IMR-90 (cell line): ENCODE data around the gene LTBP1. TPM values are rescaled to one million over a fixed set of nuclear protein-coding genes. Genes with fewer than 3 reads are reported as not detected.

ENCODE experiments used
- ATAC-seq: fragments of 200-7000 bp; cut with Tn5 transposase; 2 replicates; pipeline ENCODE4 v1.9.1; 2020; ENCODE audit warnings: low read depth, mild to moderate bottlenecking, moderate library complexity
- BruUV-seq: library from RNA; stranded (reverse); fragments of 400-500 nt; replicated peaks from 2 replicates; lab custom pipeline; 2021; lab: Mats Ljungman, UMichigan
- CTCF ChIA-PET: fragments of 300-600 bp; formaldehyde crosslinking; extraction: SDS; loops from one replicate; lab custom pipeline; 2021; ENCODE audit warnings: antibody characterized with exemption; lab: Yijun Ruan, JAX
- POLR2A ChIA-PET: fragments of 300-600 bp; sonication (Branson Sonifier 250); formaldehyde crosslinking; loops from one replicate; lab custom pipeline; 2022; ENCODE audit warnings: antibody characterized with exemption; ENCODE audit not compliant: unreplicated experiment; lab: Charles Lee
- DNase-seq: peaks from one replicate; pipeline ENCODE4 v3.0.0; 2013
- H2AFZ ChIP-seq: replicated peaks from 2 replicates; pipeline ENCODE3; 2013; ENCODE audit warnings: low read length, mild to moderate bottlenecking; ENCODE audit not compliant: poor library complexity
- H2AK5ac ChIP-seq: 2 replicates; pipeline ENCODE4 v1.6.1; 2013; ENCODE audit warnings: low read depth, low read length, inconsistent platforms
- H2AK9ac ChIP-seq: replicated peaks from 2 replicates; pipeline ENCODE3; 2013; ENCODE audit warnings: mild to moderate bottlenecking, low read depth, low read length, moderate library complexity; ENCODE audit not compliant: poor library complexity
- H2BK120ac ChIP-seq: 2 replicates; pipeline ENCODE4 v1.6.1; 2013; ENCODE audit warnings: low read depth, low read length, inconsistent platforms
- H2BK15ac ChIP-seq: 3 replicates; pipeline ENCODE4 v1.6.1; 2013; ENCODE audit warnings: low read depth, low read length, inconsistent platforms
- H2BK20ac ChIP-seq: 2 replicates; pipeline ENCODE4 v1.6.1; 2013; ENCODE audit warnings: low read depth, mild to moderate bottlenecking, inconsistent platforms, low read length, moderate library complexity
- H2BK5ac ChIP-seq: 2 replicates; pipeline ENCODE4 v1.6.1; 2013; ENCODE audit warnings: mild to moderate bottlenecking, low read depth, low read length, inconsistent platforms; ENCODE audit not compliant: poor library complexity, severe bottlenecking
- H3K14ac ChIP-seq: replicated peaks from 2 replicates; pipeline ENCODE4 v1.6.1; 2013; ENCODE audit warnings: low read depth, low read length, inconsistent platforms
- H3K18ac ChIP-seq: 2 replicates; pipeline ENCODE4 v1.6.1; 2013; ENCODE audit warnings: low read depth, low read length, control low read depth
- H3K23ac ChIP-seq: 2 replicates; pipeline ENCODE4 v1.6.1; 2013; ENCODE audit warnings: low read depth, low read length, inconsistent platforms
- H3K27ac ChIP-seq: 2 replicates; pipeline ENCODE4 v1.5.1; 2013; ENCODE audit warnings: mild to moderate bottlenecking, control low read depth, low read length; ENCODE audit not compliant: insufficient read depth
- H3K27me3 ChIP-seq: 2 replicates; pipeline ENCODE4 v1.6.1; 2013; ENCODE audit warnings: low read length; ENCODE audit not compliant: control insufficient read depth, insufficient read depth
- H3K36me3 ChIP-seq: 2 replicates; pipeline ENCODE4 v1.6.1; 2013; ENCODE audit warnings: low read length, mixed read lengths; ENCODE audit not compliant: control insufficient read depth, insufficient read depth
- H3K4ac ChIP-seq: 2 replicates; pipeline ENCODE4 v1.6.1; 2013; ENCODE audit warnings: low read depth, low read length, inconsistent platforms
- H3K4me1 ChIP-seq: 2 replicates; pipeline ENCODE4 v1.6.1; 2013; ENCODE audit warnings: low read length, mixed read lengths; ENCODE audit not compliant: control insufficient read depth, insufficient read depth
- H3K4me2 ChIP-seq: 2 replicates; pipeline ENCODE4 v1.6.1; 2013; ENCODE audit warnings: low read depth, mild to moderate bottlenecking, control low read depth, low read length, moderate library complexity
- H3K4me3 ChIP-seq: 2 replicates; pipeline ENCODE4 v1.5.1; 2013; ENCODE audit warnings: low read depth, mild to moderate bottlenecking, control low read depth, low read length, moderate library complexity; ENCODE audit not compliant: insufficient read depth
- H3K56ac ChIP-seq: 2 replicates; pipeline ENCODE4 v1.6.1; 2013; ENCODE audit warnings: low read length, inconsistent platforms; ENCODE audit not compliant: insufficient read depth; ENCODE audit errors: extremely low read depth
- H3K79me1 ChIP-seq, 2 experiments: 2 replicates each; pipeline ENCODE4 v1.6.1; 2013; ENCODE audit warnings: low read length in 2 of 2, inconsistent platforms in 1 of 2, low read depth in 1 of 2
- H3K9ac ChIP-seq: 2 replicates; pipeline ENCODE4 v1.6.1; 2013; ENCODE audit warnings: low read depth, low read length, control low read depth
- H3K9me1 ChIP-seq: 2 replicates; pipeline ENCODE4 v1.6.1; 2013; ENCODE audit warnings: low read length, inconsistent platforms; ENCODE audit not compliant: insufficient read depth
- H3K9me3 ChIP-seq: 2 replicates; pipeline ENCODE4 v1.6.1; 2013; ENCODE audit warnings: low read length; ENCODE audit not compliant: control insufficient read depth, insufficient read depth
- H4K20me1 ChIP-seq: 2 replicates; pipeline ENCODE4 v1.6.1; 2013; ENCODE audit warnings: low read length, inconsistent platforms; ENCODE audit not compliant: insufficient read depth
- H4K5ac ChIP-seq: 2 replicates; pipeline ENCODE4 v1.6.1; 2013; ENCODE audit warnings: mild to moderate bottlenecking, low read depth, low read length, control low read depth
- H4K8ac ChIP-seq, 2 experiments: 2 replicates each; pipeline ENCODE4 v1.6.1; 2013; ENCODE audit warnings: low read depth in 2 of 2, low read length in 2 of 2, control low read depth in 1 of 2, inconsistent platforms in 1 of 2
- H4K91ac ChIP-seq: 2 replicates; pipeline ENCODE4 v1.6.1; 2013; ENCODE audit warnings: low read depth, low read length, inconsistent platforms; ENCODE audit not compliant: insufficient read depth
- CEBPB ChIP-seq: IDR thresholded peaks from 2 replicates; pipeline ENCODE4 v1.6.1; 2012; ENCODE audit warnings: low read depth, low read length, improper control_type of control experiment
- FOS ChIP-seq: fragments of 150-350 bp; IDR thresholded peaks from 2 replicates; pipeline ENCODE4 v1.6.1; 2016; ENCODE audit warnings: low read depth, low read length
- MAFK ChIP-seq: IDR thresholded peaks from 2 replicates; pipeline ENCODE4 v1.6.1; 2012; ENCODE audit warnings: low read depth, low read length, improper control_type of control experiment
- MAZ ChIP-seq: IDR thresholded peaks from 2 replicates; pipeline ENCODE4 v1.6.1; 2012; ENCODE audit warnings: low read depth, mild to moderate bottlenecking, low read length, improper control_type of control experiment, moderate library complexity, borderline replicate concordance
- RAD21 ChIP-seq: IDR thresholded peaks from 2 replicates; pipeline ENCODE4 v1.6.1; 2012; ENCODE audit warnings: low read length, improper control_type of control experiment
- RCOR1 ChIP-seq: IDR thresholded peaks from 2 replicates; pipeline ENCODE4 v1.6.1; 2012; ENCODE audit warnings: mild to moderate bottlenecking, low read length, improper control_type of control experiment; ENCODE audit not compliant: insufficient replicate concordance
- RFX5 ChIP-seq: IDR thresholded peaks from 2 replicates; pipeline ENCODE4 v1.8.0; 2012; ENCODE audit warnings: low read depth, mild to moderate bottlenecking, low read length, moderate library complexity
- SMC3 ChIP-seq: fragments of 150-350 bp; IDR thresholded peaks from 2 replicates; pipeline ENCODE4 v1.6.1; 2016; ENCODE audit warnings: low read depth, mild to moderate bottlenecking, antibody characterized with exemption, low read length, moderate library complexity
- WGBS, 2 experiments: methylation state at CpG; one replicate each; pipeline versions ENCODE4 v1.1.5 to v1.1.7; 2013; ENCODE audit warnings: missing lambda C conversion rate in 2 of 2; ENCODE audit not compliant: insufficient read length in 1 of 2; ENCODE audit errors: extremely low coverage in 2 of 2; 5-methylcytosine and 5-hydroxymethylcytosine counted together
- dilution Hi-C: fragments of 300-500 bp; cut with HindIII; formaldehyde crosslinking; loops from one replicate; pipeline ENCODE4 v1.14.3; 2018; ENCODE audit warnings: low sequenced_read_pairs; ENCODE audit not compliant: unreplicated experiment
- in situ Hi-C: fragments of 300-500 bp; cut with MboI; formaldehyde crosslinking; loops from 3 replicates; pipeline ENCODE4 v1.14.3; 2019; ENCODE audit warnings: low sequenced_read_pairs, inconsistent platforms, mixed read lengths
- intact Hi-C: fragments of 100-400 bp; cut with micrococcal nuclease; formaldehyde crosslinking; loops from 2 replicates; pipeline ENCODE4 v1.10.0; 2022
- polyA plus RNA-seq, 3 experiments: library from polyadenylated mRNA; depleted of rRNA; stranded (reverse); fragments of >200 nt; gene quantifications; 2 replicates each; pipeline ENCODE4 v1.2.3, GENCODE V29; 2012; ENCODE audit warnings: low replicate concordance in 1 of 3
- total RNA-seq: library from RNA; depleted of rRNA; stranded (reverse); fragments of >200 nt; gene quantifications from 2 replicates; pipeline ENCODE4 v1.2.3, GENCODE V29; 2012
- TF ChIP-seq, protein P1 (sequence below): fragments of 150-350 bp; IDR thresholded peaks from 2 replicates; pipeline ENCODE4 v1.6.1; 2017; ENCODE audit warnings: mild to moderate bottlenecking, antibody characterized with exemption, low read length, low read depth

LTBP1 gene
- total and polyA plus RNA-seq, 2 of the 4 experiments (the other 2 are of a cell fraction): 235 to 326 TPM

DNA sequence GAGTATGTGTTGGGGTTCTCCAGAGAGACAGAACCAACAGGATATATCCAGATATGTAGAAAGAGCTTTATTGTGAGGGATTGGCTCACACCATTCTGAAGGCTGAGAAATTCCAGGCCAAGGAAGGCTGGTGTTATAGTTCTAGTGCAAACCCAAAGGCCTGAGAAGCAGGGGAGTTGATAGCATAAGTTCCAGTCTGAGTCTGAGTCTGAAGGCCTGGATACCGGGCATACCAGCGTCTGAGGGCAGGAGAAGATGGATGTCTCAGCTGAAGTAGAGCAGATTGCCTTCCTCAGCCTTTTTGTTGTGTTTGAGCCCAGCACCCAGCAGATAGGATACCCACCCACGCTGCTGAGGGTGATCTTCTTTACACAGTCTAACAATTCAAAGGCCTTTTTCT is 318.0 kb downstream of the LTBP1 start:
- no TSS peak for BruUV-seq
- in situ Hi-C loops (loop anchor here (10.0 to 25.0 kb wide), 2 partner anchors 227 to 480 kb away; no protein-coding TSS in a partner anchor), dilution Hi-C loops (no loop called here), intact Hi-C loops (no loop called here)
- H3K18ac ChIP-seq: no peak overlapping the region
- peak overlapping the region in 1 of 2 experiments; percentile 58; a peak in 2 of 4 replicates for H4K8ac ChIP-seq
- H3K9me1 ChIP-seq: peaks cover 13% of the 10 kb centered on the region
- peaks cover 6% of the 10 kb centered on the region for H3K9me3 ChIP-seq
- no peak for DNase-seq
- no peak overlapping the region for H3K56ac ChIP-seq
- H3K4me2 ChIP-seq: no peak overlapping the region
- no peak overlapping the region for H2AK9ac ChIP-seq
- ATAC-seq: peak; percentile 38
- H2BK15ac ChIP-seq: no peak overlapping the region
- POLR2A ChIA-PET: no interaction called here
- H3K4me3 ChIP-seq: no peak overlapping the region
- H3K27me3 ChIP-seq: no peaks in the 10 kb centered on the region
- TF ChIP-seq CEBPB: no peak
- no peak for TF ChIP-seq SMC3
- TF ChIP-seq RAD21: no peak
- TF ChIP-seq MAZ: no peak
- TF ChIP-seq RCOR1: no peak
- no peak for TF ChIP-seq FOS
- no peak for TF ChIP-seq RFX5
- TF ChIP-seq, protein P1, sequence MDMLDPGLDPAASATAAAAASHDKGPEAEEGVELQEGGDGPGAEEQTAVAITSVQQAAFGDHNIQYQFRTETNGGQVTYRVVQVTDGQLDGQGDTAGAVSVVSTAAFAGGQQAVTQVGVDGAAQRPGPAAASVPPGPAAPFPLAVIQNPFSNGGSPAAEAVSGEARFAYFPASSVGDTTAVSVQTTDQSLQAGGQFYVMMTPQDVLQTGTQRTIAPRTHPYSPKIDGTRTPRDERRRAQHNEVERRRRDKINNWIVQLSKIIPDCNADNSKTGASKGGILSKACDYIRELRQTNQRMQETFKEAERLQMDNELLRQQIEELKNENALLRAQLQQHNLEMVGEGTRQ: no peak
- no peak for TF ChIP-seq MAFK
- H3K23ac ChIP-seq: 0 out of 2 replicates have a peak overlapping the region, but pooled peaks have one; percentile 27
- CTCF ChIA-PET: no interaction called here
- peaks cover 41% of the 10 kb centered on the region for H3K36me3 ChIP-seq
- H4K91ac ChIP-seq: no peak overlapping the region
- no peak overlapping the region for H4K5ac ChIP-seq
- no peak overlapping the region for H3K27ac ChIP-seq
- H3K79me1 ChIP-seq: peaks cover 18 to 52% of the 10 kb centered on the region in 2 experiments
- H2AK5ac ChIP-seq: no peak overlapping the region
- H2BK5ac ChIP-seq: peak overlapping the region; percentile 65
- H3K14ac ChIP-seq: no peak overlapping the region
- peaks cover 4% of the 10 kb centered on the region for H3K4me1 ChIP-seq
- no peak overlapping the region for H2BK20ac ChIP-seq
- no peak overlapping the region for H3K9ac ChIP-seq
- no peak overlapping the region for H3K4ac ChIP-seq
- H4K20me1 ChIP-seq: no peaks in the 10 kb centered on the region
- no peak overlapping the region for H2BK120ac ChIP-seq
- H2AFZ ChIP-seq: peak overlapping the region; percentile 42
- no CpG with 5 or more reads among the region's 3 CpGs for WGBS, 2 experiments
